HG03460 (cell line): ENCODE results near the gene PAEP.
"Not testable (repeated sequence)": the region's sequence is repeated elsewhere in the genome, so short reads cannot be mapped to it uniquely, and the experiment has no call there.

ENCODE experiments used
- ATAC-seq: cut with Tn5 transposase; IDR thresholded peaks from one replicate; pipeline ENCODE4 v1.9.1; 2021; ENCODE audit not compliant: unreplicated experiment

Gene PAEP

DNA sequence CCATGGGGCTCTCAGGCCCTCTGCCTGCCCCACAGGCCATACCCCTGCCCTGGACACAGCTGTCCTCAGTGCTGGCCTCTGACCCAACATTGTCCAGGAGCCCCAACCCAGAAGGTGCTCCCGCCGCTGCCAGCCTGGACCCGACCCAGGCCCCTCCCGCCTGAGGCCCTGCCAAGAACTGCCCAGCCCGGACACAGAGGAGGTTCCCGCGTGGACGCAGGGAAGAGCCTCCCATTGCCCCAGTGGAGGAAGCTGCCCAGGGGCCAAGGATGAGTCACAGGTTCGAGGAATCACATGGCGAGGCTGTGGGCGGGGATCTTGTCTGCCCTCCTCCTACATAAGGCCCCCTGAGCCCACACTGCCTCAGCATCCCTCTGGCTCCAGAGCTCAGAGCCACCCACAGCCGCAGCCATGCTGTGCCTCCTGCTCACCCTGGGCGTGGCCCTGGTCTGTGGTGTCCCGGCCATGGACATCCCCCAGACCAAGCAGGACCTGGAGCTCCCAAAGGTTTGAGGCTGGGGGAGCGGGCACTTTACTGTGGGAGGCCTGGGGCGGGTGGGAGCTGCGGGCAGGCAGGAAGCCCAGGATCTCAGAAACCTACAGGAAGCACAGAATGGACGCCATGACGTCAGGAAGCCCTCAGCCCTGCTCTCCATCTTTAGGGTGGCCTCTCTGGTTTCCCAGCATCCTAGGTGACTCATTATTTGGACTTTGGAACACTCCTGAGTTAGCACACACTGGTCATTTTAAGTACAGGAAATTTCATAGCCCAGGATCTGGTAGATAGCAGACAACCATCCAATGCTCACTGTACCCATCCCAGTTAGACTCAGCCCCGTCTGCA is at the start of gene PAEP:
TSS of gene PAEP (plus strand) at position 366 of the 844 bp plus-strand sequence.
- no peak for ATAC-seq

GRCh38 chr9:135512241-135512603 is 49.3 kb upstream of the PAEP start:
- ATAC-seq = no peak

DNA sequence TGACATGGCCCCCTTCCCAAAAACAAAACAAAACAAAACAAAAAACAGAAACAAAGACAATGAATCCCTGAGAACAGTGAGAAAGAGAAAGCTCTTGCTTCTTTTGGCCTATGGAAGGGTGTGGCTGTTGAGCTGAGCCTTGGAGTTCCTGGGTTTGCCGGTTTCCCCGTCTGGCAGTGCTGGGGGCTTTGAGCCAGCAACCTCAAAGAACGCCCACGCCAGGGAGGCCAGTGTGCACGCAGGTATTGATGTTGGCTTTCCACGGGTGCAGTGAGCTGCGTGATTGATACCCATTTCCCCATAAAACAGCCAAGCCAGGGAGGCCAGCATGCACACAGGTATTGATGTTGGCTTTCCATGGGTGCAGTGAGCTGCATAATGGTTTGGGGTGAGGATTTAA is 48.7 kb upstream of the PAEP start:
- ATAC-seq = no peak

DNA sequence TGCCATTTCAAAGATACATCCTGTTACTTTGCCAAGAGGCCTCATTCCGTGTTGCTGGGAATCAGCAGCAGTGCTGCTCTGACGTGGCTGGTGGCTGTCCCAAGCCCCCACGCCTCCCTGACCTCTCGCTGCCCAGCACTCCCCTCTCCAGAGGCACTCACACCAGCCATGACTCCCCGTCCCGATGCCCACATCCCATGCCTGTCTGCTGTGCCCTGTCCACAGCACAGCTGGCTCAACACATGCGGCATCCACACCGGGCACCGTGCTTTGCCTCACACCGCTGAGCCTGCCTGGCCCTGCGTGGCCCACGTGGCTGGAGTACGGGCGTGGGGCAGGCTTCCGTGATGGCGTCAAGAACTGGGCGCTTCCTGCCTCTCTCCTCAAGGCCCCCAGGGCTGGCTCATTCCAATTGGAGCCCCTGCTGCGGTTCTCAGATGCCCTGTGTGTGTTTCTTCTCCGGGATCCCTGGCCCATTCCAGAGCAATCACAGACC is 48.2 kb upstream of the PAEP start:
- no peak for ATAC-seq

DNA sequence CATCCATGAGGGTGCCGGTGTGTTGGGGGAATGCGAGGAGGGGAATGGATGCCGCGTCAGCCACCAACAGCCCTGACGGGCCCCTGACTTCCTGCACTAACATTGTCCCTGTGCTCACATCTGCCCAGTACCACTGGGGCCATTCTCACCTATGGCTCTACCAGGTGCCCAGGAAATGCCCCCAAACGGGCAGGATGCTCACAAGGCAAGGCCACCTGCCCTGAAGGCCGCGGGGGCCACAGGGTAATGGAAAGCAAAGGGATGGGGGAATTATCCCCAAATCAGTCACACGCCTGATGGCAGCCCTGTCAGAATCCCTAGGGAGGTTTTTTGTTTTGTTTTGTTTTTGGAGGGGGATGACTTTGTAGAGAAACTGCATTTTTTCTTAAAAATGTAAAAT is 47.6 kb upstream of the PAEP start:
- not testable (repeated sequence) for ATAC-seq

DNA sequence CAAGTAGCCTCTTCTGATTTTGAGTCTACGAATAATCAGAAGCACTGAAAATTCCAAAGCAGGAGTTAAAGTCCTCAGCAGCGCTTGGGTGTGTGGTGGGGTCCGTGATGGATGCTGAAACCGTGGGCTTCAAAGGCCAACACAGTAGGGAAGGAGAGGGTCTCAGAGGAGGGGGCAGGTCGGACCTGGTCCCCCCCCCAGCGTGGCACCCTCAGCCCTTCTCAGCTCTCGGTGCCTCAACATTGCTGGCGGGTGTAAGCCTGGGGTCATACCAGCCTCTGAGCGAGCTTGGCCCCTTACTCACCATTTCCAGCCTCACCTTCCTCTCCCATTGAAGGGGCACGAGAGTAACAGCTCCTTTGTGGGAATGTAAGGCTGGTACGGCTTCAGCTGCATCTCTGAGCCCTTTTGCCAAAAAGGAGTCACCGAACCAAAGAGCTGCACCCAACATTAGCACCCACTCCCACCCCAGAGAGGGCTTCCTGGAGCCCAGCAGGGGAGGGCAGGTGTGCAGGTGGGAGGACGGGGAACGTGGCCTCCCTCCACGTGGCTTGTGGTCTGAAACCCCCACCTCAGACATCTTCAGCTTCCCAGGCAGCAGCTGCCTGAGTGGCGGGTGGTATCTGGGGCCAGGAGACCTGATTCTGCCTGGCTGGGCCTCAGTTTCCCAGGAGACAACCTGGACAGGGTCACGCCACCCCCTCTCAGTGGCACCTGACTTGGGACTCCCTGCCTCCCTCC is 47.0 kb upstream of the PAEP start:
- ATAC-seq = no peak

GRCh38 chr9:135515083-135515951 is 46.2 kb upstream of the PAEP start:
- no peak for ATAC-seq

DNA sequence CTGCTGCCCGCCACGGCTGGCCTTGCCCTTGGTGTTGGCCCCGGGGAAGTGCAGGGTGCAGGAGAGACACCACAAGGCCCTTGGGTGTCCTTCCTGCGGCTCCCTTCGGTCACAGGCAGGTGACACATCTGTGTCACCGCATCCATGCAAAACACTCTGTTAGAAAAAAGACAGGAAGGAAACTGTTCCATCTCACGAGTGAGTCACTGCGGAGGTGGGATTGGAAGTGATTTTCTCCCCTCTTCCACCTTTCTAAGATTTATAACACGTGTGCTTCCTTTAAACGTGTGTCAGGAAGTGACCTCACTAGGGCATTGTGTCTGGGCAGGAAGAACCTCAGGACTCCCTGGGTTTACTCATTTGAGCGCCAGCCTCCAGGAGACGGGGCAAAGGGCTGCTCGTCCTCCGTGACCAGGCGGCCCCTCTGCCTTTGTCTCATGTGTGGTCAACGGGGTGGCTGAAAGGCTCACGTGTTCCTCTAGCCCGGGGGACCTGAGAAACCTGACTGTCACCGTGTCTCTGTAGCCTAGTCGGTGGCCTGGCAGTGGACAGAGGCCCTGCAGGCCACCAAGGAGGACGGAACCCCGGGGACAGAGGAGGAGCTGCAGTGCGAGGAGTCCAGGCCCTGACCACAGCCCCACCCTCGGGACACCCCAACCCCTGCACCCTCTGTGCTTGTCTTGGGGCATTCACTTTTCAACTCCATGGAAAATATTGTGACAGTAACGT is 45.3 kb upstream of the PAEP start:
- ATAC-seq = no peak

- no peak for ATAC-seq
Measured at GRCh38 chr9:135517407-135517822, 44.1 kb upstream of the PAEP start.

- ATAC-seq = no peak
Measured at GRCh38 chr9:135519179-135519971, 42.2 kb upstream of the PAEP start.

DNA sequence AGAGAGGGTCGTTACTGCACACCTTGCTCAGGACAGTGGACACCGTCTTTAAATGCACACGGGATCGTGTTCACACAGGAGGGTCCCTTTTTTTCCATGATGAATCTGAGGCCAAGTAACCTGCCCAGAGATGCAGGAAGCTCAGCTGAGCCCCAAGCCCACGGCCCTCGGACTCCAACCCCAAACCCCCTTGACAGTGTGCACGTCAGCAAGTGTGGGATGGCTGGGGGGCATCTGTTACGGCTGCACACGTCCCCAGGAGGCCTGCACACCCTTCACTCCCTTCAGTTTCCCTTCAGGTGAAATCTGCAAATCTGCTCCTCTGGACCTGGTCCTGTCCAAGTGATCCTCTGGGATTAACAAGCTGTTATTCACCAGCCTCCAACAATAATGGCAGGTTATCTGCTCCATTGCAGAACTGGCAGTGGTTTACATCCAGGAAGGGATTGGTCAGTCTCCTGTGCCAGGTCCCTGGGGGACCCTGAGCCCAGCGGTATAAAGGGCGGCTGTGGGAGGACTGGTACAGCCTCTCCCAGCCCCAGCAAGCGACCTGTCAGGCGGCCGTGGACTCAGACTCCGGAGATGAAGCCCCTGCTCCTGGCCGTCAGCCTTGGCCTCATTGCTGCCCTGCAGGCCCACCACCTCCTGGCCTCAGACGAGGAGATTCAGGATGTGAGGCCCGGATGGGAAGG is 40.5 kb upstream of the PAEP start, which contains the start of gene LCN1:
TSS of gene LCN1 (plus strand) at position 525 of the 692 bp plus-strand sequence. CDS start at position 583, 58 bp downstream.
- ATAC-seq = no peak

- no peak for ATAC-seq
Measured at GRCh38 chr9:135521608-135522095, 39.9 kb upstream of the PAEP start.

DNA sequence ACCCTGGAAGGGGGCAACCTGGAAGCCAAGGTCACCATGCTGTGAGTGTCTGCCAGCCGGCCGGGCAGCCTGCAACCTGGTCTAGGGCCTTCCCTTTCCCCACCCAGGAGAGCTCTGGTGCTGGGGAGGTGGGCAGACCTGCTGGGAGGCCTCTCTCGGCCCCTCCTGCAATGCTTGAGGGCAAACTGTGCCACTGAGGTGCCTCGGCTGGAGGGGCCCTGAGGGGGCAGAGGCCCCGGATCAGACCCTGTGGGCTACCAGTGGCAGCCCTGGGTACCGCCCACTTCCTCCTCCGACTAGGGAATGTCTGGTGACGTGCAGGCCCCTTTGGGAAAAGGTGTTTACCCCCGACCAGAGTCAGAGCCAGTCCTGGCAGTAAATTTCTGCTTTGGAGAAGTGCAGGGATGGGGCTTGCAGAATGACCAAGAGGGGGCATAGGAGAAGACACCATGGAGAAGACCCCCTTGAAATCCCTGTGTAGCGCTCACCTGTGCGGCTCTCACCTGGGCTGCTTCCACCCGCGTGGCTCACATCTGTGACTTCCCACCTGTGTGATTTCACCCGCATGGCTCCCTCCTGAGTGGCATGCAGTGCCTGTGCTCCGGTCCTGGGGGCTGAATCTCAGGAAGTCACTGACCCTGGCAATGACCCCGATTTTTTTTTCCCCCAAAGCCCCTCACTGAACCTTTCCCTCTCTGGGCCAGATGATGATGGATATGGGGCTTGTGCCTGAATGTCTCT is 39.2 kb upstream of the PAEP start:
- ATAC-seq = no peak

GRCh38 chr9:135522931-135523330 is 38.6 kb upstream of the PAEP start:
- ATAC-seq = no peak

GRCh38 chr9:135523521-135524129 is 37.9 kb upstream of the PAEP start:
- ATAC-seq = no peak

DNA sequence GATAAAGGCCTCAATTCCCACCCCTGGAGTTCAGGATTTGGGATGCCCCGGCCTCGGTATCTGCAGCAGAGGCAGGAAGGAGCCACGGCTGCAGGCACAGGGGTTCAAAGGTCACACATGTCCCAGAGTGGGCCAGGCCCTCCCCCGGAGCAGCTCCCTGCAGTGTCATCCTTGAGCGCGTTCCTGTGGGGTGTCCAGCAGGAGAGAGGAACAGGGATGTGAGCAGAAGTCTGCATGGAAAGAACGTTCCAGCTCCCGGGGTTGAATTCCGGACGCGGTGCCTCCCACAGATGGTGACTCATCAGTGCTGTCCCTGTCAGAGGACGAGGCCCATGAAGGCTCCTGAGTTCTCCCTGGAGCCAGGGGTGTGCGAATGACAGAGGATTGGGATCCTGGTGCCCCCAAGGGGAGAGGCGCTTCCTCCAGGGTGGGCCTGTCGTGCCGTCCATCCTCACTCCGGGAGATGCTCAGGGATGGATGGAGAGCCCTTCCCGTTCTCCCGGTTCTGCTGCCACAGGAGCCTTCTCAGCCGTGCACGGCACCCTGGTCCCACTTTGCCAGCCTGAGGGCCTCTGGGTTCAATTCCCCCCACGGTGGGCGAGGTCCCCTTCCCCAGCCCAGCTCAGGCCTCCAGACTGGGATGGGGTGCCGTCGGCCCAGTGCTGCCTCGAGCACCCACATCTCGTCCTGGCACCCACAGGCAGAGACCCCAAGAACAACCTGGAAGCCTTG is 37.3 kb upstream of the PAEP start:
- no peak for ATAC-seq
